ENCODE results near the gene WFDC1. TPM values are rescaled to one million over a fixed set of nuclear protein-coding genes. Genes with fewer than 3 reads are reported as not detected.
A peak's percentile ranks its signal among the peaks of the same experiment; 100 is the strongest.

The WFDC1 gene
- total and polyA plus RNA-seq, 4 donors: 1.0 to 5.2 (median 2.9) TPM

DNA sequence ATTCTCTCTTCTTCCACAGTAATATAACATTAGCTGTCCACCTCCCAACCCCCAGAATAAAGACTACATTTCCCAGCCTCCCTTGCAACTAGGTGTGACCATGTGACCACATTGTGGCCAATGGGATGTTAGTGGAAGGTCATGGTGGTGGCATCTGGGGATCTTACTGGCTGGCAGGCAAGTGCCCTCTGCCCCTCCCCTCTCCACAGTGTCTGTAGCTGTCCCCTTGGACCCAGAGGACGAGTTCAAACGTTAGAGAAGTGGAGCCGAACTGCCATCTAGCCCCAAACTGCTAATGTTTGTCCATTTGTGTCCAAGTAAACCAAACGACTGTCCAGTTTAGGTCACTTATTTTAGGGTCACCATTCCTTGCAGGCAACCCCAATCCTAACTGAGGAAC lies 28.2 kb upstream of the WFDC1 start:
- Histone ChIP-seq H3K4me1 (ENCODE audit: control insufficient read depth in 4 of 4, insufficient read depth in 4 of 4, low read length in 3 of 4) (peaks cover 0 to 4% (median 0%) of the 10 kb centered on the region in 4 donors), H3K4me3 (ENCODE audit: low read depth in 1 of 3, low read length in 3 of 3) (no peak overlapping the region), H3K36me3 (ENCODE audit: control insufficient read depth in 4 of 4, insufficient read depth in 3 of 4, low read depth in 1 of 4, low read length in 3 of 4) (no peaks in the 10 kb centered on the region), H3K9me3 (ENCODE audit: control insufficient read depth in 4 of 4, low read length in 3 of 4) (no peaks in the 10 kb centered on the region), H3K27ac (ENCODE audit: low read depth in 1 of 2, low read length in 2 of 2) (no peak overlapping the region), H3K27me3 (ENCODE audit: control insufficient read depth in 4 of 4, insufficient read depth in 4 of 4, low read length in 3 of 4) (no peaks in the 10 kb centered on the region), H3K9ac (ENCODE audit: low read depth in 1 of 2, low read length in 2 of 2) (no peak overlapping the region)
- DNase-seq (ENCODE audit: low spot score): peak; percentile 57
- 15% methylated on average over 4 of the region's 4 CpGs for WGBS
- TF ChIP-seq YY1 (IDR thresholded peaks at IDR 0.05) (peak; percentile 15), FOXA2 (IDR thresholded peaks at IDR 0.05) (no peak), GABPA (IDR thresholded peaks at IDR 0.05 in 1 of 2, conservative IDR thresholded peaks at IDR 0.05 in 1 of 2) (no peak), NR2F2 (IDR thresholded peaks at IDR 0.05) (no peak), RXRA (IDR thresholded peaks at IDR 0.05) (peak in 1 of 2 donors; percentile 57), EGR1 (IDR thresholded peaks at IDR 0.05; ENCODE audit: low read depth in 2 of 2) (no peak), TAF1 (conservative IDR thresholded peaks at IDR 0.05) (no peak), HNF4G (IDR thresholded peaks at IDR 0.05) (peak; percentile 63), HNF4A (conservative IDR thresholded peaks at IDR 0.05) (peak; percentile 89 to 97), JUND (IDR thresholded peaks at IDR 0.05) (no peak), SP1 (IDR thresholded peaks at IDR 0.05) (peak; percentile 92)
- TF ChIP-seq, protein P1, sequence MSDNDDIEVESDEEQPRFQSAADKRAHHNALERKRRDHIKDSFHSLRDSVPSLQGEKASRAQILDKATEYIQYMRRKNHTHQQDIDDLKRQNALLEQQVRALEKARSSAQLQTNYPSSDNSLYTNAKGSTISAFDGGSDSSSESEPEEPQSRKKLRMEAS (IDR thresholded peaks at IDR 0.05): no peak
- TF ChIP-seq, protein P2, sequence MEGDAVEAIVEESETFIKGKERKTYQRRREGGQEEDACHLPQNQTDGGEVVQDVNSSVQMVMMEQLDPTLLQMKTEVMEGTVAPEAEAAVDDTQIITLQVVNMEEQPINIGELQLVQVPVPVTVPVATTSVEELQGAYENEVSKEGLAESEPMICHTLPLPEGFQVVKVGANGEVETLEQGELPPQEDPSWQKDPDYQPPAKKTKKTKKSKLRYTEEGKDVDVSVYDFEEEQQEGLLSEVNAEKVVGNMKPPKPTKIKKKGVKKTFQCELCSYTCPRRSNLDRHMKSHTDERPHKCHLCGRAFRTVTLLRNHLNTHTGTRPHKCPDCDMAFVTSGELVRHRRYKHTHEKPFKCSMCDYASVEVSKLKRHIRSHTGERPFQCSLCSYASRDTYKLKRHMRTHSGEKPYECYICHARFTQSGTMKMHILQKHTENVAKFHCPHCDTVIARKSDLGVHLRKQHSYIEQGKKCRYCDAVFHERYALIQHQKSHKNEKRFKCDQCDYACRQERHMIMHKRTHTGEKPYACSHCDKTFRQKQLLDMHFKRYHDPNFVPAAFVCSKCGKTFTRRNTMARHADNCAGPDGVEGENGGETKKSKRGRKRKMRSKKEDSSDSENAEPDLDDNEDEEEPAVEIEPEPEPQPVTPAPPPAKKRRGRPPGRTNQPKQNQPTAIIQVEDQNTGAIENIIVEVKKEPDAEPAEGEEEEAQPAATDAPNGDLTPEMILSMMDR (IDR thresholded peaks at IDR 0.05; ENCODE audit: low read depth, low read length, missing input control): no peak

DNA sequence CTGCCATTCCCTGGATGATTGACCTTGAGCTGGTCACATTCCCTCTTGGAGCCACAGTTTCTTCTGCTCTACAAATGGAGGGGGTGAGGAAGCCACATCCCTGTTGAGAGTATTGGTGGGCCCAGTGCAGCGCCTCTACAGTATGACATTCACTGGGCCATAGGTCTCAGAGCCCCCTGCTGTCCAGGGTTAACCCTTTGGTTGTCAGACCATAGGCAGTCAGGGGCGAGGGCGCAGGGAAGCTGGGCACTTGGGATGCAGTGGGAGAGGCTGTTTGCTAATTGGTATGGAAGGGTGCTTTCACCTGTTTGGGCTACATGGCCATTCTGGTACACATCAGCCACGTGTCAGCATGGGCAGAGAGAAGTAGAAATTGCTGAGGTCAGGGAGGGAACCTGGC lies 27.3 kb upstream of the WFDC1 start:
- no peak for TF ChIP-seq FOXA1 (IDR thresholded peaks at IDR 0.05)
- TF ChIP-seq, protein P3, sequence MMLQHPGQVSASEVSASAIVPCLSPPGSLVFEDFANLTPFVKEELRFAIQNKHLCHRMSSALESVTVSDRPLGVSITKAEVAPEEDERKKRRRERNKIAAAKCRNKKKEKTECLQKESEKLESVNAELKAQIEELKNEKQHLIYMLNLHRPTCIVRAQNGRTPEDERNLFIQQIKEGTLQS (IDR thresholded peaks at IDR 0.05): no peak
- TF ChIP-seq, protein P1 (IDR thresholded peaks at IDR 0.05): no peak
- no peak for TF ChIP-seq TAF1 (conservative IDR thresholded peaks at IDR 0.05)
- TF ChIP-seq JUND (IDR thresholded peaks at IDR 0.05): no peak
- no peak for TF ChIP-seq HNF4A (conservative IDR thresholded peaks at IDR 0.05)
- TF ChIP-seq FOXA2 (IDR thresholded peaks at IDR 0.05): no peak
- WGBS: 89% methylated on average over 4 of the region's 4 CpGs
- H3K9me3 ChIP-seq (ENCODE audit: control insufficient read depth in 4 of 4, low read length in 3 of 4): no peaks in the 10 kb centered on the region
- H3K27ac ChIP-seq (ENCODE audit: low read depth in 1 of 2, low read length in 2 of 2): no peak overlapping the region
- H3K27me3 ChIP-seq (ENCODE audit: control insufficient read depth in 4 of 4, insufficient read depth in 4 of 4, low read length in 3 of 4): no peaks in the 10 kb centered on the region
- H3K9ac ChIP-seq (ENCODE audit: low read depth in 1 of 2, low read length in 2 of 2): no peak overlapping the region
- H3K4me1 ChIP-seq (ENCODE audit: control insufficient read depth in 4 of 4, insufficient read depth in 4 of 4, low read length in 3 of 4): peaks cover 0 to 4% (median 0%) of the 10 kb centered on the region in 4 donors
- no peaks in the 10 kb centered on the region for H3K36me3 ChIP-seq (ENCODE audit: control insufficient read depth in 4 of 4, insufficient read depth in 3 of 4, low read depth in 1 of 4, low read length in 3 of 4)
- no peak overlapping the region for H3K4me3 ChIP-seq (ENCODE audit: low read depth in 1 of 3, low read length in 3 of 3)
- DNase-seq (ENCODE audit: low spot score): no peak

DNA sequence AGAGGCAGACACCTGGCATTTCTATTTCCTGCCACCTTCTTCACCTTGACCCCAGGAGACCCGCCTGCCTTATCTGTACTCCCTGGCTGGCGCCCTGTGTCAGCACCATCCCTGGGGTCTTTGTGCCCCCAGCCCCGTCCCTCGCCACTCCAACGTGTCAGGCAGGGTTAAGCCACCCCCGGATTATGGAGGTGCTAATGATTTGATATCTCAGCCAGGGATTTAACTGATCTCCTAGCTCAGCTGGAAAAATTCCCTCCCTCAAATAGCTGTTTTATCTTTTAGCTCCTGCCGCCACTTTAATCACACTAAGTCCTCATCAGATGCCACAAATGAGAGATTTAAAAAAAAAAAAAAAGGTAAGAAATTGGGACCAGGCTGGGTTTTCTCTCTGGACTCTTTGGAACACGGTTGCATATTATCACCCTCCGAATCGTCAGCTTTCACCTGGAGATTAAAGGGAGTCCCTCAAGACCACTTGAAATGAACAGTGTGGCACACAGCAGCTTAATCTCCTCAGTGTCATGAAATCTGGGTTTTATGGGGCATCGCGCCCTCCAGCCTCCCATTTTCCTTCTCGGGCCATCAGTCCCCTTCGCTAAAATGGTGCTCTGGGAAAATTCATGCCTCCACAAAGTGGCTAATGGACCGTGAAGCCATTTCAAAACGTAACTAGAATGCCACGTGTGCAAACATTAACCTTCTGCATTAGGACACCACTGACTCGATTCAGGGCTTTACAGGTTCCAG lies 26.2 kb upstream of the WFDC1 start:
- Histone ChIP-seq H3K4me1 (ENCODE audit: control insufficient read depth in 4 of 4, insufficient read depth in 4 of 4, low read length in 3 of 4) (peaks cover 0 to 4% (median 0%) of the 10 kb centered on the region in 4 donors), H3K27ac (ENCODE audit: low read depth in 1 of 2, low read length in 2 of 2) (no peak overlapping the region), H3K36me3 (ENCODE audit: control insufficient read depth in 4 of 4, insufficient read depth in 3 of 4, low read depth in 1 of 4, low read length in 3 of 4) (no peaks in the 10 kb centered on the region), H3K9ac (ENCODE audit: low read depth in 1 of 2, low read length in 2 of 2) (no peak overlapping the region), H3K27me3 (ENCODE audit: control insufficient read depth in 4 of 4, insufficient read depth in 4 of 4, low read length in 3 of 4) (no peaks in the 10 kb centered on the region), H3K9me3 (ENCODE audit: control insufficient read depth in 4 of 4, low read length in 3 of 4) (no peaks in the 10 kb centered on the region), H3K4me3 (ENCODE audit: low read depth in 1 of 3, low read length in 3 of 3) (no peak overlapping the region)
- DNase-seq (ENCODE audit: low spot score): no peak
- 58% methylated on average over 18 of the region's 18 CpGs for WGBS
- TF ChIP-seq HNF4A (conservative IDR thresholded peaks at IDR 0.05) (no peak), NR2F2 (IDR thresholded peaks at IDR 0.05) (no peak), SP1 (IDR thresholded peaks at IDR 0.05) (no peak), GABPA (IDR thresholded peaks at IDR 0.05 in 1 of 2, conservative IDR thresholded peaks at IDR 0.05 in 1 of 2) (no peak), JUND (IDR thresholded peaks at IDR 0.05) (no peak), RAD21 (IDR thresholded peaks at IDR 0.05) (no peak), TAF1 (conservative IDR thresholded peaks at IDR 0.05) (no peak), FOXA1 (IDR thresholded peaks at IDR 0.05) (no peak), HNF4G (IDR thresholded peaks at IDR 0.05) (no peak), FOXA2 (IDR thresholded peaks at IDR 0.05) (no peak)
- TF ChIP-seq, protein P4, sequence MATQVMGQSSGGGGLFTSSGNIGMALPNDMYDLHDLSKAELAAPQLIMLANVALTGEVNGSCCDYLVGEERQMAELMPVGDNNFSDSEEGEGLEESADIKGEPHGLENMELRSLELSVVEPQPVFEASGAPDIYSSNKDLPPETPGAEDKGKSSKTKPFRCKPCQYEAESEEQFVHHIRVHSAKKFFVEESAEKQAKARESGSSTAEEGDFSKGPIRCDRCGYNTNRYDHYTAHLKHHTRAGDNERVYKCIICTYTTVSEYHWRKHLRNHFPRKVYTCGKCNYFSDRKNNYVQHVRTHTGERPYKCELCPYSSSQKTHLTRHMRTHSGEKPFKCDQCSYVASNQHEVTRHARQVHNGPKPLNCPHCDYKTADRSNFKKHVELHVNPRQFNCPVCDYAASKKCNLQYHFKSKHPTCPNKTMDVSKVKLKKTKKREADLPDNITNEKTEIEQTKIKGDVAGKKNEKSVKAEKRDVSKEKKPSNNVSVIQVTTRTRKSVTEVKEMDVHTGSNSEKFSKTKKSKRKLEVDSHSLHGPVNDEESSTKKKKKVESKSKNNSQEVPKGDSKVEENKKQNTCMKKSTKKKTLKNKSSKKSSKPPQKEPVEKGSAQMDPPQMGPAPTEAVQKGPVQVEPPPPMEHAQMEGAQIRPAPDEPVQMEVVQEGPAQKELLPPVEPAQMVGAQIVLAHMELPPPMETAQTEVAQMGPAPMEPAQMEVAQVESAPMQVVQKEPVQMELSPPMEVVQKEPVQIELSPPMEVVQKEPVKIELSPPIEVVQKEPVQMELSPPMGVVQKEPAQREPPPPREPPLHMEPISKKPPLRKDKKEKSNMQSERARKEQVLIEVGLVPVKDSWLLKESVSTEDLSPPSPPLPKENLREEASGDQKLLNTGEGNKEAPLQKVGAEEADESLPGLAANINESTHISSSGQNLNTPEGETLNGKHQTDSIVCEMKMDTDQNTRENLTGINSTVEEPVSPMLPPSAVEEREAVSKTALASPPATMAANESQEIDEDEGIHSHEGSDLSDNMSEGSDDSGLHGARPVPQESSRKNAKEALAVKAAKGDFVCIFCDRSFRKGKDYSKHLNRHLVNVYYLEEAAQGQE (IDR thresholded peaks at IDR 0.05): no peak
- TF ChIP-seq, protein P3 (IDR thresholded peaks at IDR 0.05): no peak

All from liver (tissue), 9 donors.